Large intestine (tissue), 3 donors: ENCODE measurements around the gene POLN. TPM values are rescaled to one million over a fixed set of nuclear protein-coding genes. Genes with fewer than 3 reads are reported as not detected.
"Not testable (repeated sequence)": the region's sequence is repeated elsewhere in the genome, so short reads cannot be mapped to it uniquely, and the experiment has no call there.

Source experiments
- DNase-seq, 2 donors: peaks; one replicate each; pipeline versions ENCODE4 v3.0.0 to v3.0.0-alpha.2; 2013
- H3K27ac ChIP-seq: one replicate; pipeline ENCODE4 v1.5.1; 2013; ENCODE audit warnings: low read length
- H3K27me3 ChIP-seq: 2 replicates; pipeline ENCODE4 v1.6.1; 2013; ENCODE audit warnings: low read length; ENCODE audit not compliant: control insufficient read depth, insufficient read depth
- H3K36me3 ChIP-seq: 2 replicates; pipeline ENCODE4 v1.6.1; 2013; ENCODE audit warnings: low read length; ENCODE audit not compliant: control insufficient read depth, insufficient read depth
- H3K4me1 ChIP-seq: one replicate; pipeline ENCODE4 v1.6.1; 2013; ENCODE audit warnings: low read length; ENCODE audit not compliant: control insufficient read depth, insufficient read depth
- H3K4me3 ChIP-seq: one replicate; pipeline ENCODE4 v1.5.1; 2013; ENCODE audit warnings: low read length
- H3K9me3 ChIP-seq: one replicate; pipeline ENCODE4 v1.6.1; 2013; ENCODE audit warnings: mild to moderate bottlenecking, low read depth, low read length, moderate library complexity; ENCODE audit not compliant: control insufficient read depth
- WGBS: methylation state at CpG from one replicate; pipeline ENCODE4 v1.1.5; 2013; ENCODE audit warnings: low lambda C conversion rate; ENCODE audit not compliant: insufficient coverage; 5-methylcytosine and 5-hydroxymethylcytosine counted together
- polyA plus RNA-seq: library from polyadenylated mRNA; unstranded; fragments of 120-200 nt; gene quantifications from one replicate; pipeline ENCODE4 v1.2.1, GENCODE V29; 2013

Gene POLN
- polyA plus RNA-seq, 1 donor: 2.3 TPM

DNA sequence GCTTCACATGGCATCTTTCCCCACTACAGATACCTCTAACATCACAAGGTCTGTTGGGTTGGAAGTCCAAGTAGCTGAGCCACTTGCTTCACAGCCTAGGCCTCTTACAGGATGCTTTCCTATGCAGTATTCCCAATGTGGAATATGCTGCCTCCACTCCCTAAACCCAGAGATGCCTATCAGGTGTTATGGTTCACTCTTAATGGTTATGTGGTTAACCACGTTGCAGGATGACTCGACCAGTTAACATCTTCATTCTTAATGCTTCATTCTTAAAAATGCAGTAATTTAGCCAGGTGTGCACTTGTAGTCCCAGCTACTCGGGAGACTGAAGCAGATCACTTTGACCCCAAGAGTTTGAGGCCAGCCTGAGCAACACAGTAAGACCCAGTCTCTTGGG is 24.2 kb downstream of the POLN start:
- Histone ChIP-seq H3K4me3 (no peak overlapping the region), H3K4me1 (peaks cover 7% of the 10 kb centered on the region), H3K27ac (no peak overlapping the region), H3K9me3 (no peaks in the 10 kb centered on the region), H3K36me3 (no peaks in the 10 kb centered on the region), H3K27me3 (no peaks in the 10 kb centered on the region)
- WGBS: no CpG with 5 or more reads among the region's 3 CpGs
- no peak for DNase-seq

DNA sequence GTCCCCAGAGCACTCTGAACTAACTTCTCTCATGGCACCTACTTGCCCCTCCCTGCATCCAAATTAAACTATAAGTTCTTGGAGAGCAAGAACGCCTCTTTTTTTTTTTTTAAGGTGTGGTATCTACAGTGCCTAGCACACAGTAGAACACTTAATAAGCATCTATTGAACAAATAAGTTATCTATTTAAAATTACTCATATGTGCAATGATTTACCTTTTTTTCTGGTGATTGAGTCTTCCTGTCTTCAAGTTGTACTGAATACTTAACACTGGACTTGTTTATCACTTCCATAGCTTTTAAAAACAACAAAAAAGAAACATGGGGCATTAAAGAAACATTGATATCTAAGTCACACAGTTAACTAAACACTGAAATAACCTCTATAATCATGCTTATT is 29.1 kb downstream of the POLN start:
- Histone ChIP-seq H3K4me1 (no peaks in the 10 kb centered on the region), H3K27ac (no peak overlapping the region), H3K4me3 (no peak overlapping the region), H3K36me3 (no peaks in the 10 kb centered on the region), H3K27me3 (no peaks in the 10 kb centered on the region), H3K9me3 (no peaks in the 10 kb centered on the region)
- DNase-seq: no peak
- WGBS: no CpG with 5 or more reads among the region's 1 CpG

DNA sequence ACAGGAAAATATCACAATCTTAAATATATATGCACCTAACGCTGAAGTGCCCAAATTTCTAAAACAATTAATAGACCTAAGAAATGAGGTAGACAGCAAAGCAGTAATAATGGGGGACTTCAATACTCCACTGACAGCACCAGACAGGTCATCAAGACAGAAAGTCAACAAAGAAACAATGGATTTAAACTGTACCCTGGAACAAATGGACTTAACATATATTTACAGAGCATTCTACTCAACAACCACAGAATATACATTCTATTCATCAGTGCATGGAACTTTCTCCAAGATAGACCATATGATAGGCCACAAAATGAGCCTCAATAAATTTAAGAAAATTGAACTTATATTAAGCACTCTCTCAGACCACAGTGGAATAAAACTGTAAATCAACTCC is 39.1 kb downstream of the POLN start:
- H3K9me3 ChIP-seq, H3K27me3 ChIP-seq, H3K36me3 ChIP-seq, H3K4me3 ChIP-seq, H3K4me1 ChIP-seq, H3K27ac ChIP-seq, DNase-seq: not testable (repeated sequence)
- no CpG with 5 or more reads among the region's 1 CpG for WGBS

DNA sequence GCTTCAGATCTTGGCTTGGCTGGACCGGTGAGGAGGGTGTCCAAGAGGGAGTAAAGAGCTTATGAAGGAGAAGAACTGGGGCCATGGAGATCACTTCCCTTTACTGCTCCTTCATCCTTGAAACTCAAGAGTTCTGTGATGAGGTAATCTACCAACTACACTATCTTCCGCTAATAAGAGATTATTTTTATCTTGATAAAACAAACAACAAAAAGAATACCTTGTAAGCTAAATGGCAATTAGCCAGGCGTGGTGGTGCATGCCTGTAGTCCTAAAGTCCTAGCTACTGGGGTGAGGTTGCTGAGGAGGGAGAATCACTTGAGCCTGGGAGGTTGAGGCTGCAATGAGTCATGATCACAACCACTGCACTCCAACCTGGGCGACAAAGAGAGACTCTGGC is 47.4 kb downstream of the POLN start:
- Histone ChIP-seq H3K27me3 (no peaks in the 10 kb centered on the region), H3K9me3 (peaks cover 7% of the 10 kb centered on the region), H3K4me3 (no peak overlapping the region), H3K36me3 (peaks cover 3% of the 10 kb centered on the region), H3K4me1 (peaks cover 20% of the 10 kb centered on the region), H3K27ac (peak overlapping the region; percentile 74)
- peak; percentile 74 to 83 for DNase-seq
- 20% methylated on average over 1 of the region's 4 CpGs for WGBS

DNA sequence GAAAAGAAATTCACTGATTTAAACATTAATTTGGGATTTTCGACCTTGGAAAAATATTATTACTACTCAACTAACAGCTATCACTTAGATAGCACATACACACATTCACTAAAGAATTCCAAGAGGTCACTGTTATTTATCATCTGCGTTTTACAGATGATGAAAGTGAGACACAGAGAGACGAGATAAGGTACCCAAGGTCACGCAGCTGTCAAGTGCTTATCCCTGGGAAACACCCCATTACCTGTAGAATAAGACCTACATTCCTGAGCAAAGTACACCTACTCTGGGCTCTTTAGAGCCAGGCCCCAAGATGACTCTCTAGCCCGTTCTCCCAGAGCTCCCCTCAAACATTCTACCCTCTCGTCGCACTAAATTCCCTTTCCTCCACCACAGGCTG is 48.6 kb downstream of the POLN start:
- peaks cover 3% of the 10 kb centered on the region for H3K36me3 ChIP-seq
- H3K27me3 ChIP-seq: no peaks in the 10 kb centered on the region
- H3K27ac ChIP-seq: peak overlapping the region; percentile 74
- no peak overlapping the region for H3K4me3 ChIP-seq
- peak; percentile 84 to 88 for DNase-seq
- H3K9me3 ChIP-seq: peaks cover 14% of the 10 kb centered on the region
- no CpG with 5 or more reads among the region's 7 CpGs for WGBS
- peaks cover 20% of the 10 kb centered on the region for H3K4me1 ChIP-seq

DNA sequence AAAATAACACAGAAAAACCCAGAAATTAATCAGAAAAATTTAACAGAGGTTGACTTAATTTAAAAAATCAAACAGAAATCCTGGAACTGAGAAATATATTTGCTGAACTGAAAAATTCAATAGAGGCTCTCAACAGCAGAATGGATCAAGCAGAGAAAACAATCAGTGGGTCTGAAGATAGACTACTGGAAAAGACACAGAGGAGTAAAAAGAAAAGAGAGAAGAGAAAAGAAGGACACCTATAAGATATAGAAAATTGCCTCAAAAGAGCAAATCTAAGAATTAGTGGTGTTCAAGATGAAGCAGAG is 55.1 kb downstream of the POLN start:
- H3K9me3 ChIP-seq: peaks cover 31% of the 10 kb centered on the region
- no peak overlapping the region for H3K4me3 ChIP-seq
- H3K27me3 ChIP-seq: no peaks in the 10 kb centered on the region
- H3K36me3 ChIP-seq: no peaks in the 10 kb centered on the region
- no peak overlapping the region for H3K27ac ChIP-seq
- H3K4me1 ChIP-seq: no peaks in the 10 kb centered on the region
- no peak for DNase-seq

DNA sequence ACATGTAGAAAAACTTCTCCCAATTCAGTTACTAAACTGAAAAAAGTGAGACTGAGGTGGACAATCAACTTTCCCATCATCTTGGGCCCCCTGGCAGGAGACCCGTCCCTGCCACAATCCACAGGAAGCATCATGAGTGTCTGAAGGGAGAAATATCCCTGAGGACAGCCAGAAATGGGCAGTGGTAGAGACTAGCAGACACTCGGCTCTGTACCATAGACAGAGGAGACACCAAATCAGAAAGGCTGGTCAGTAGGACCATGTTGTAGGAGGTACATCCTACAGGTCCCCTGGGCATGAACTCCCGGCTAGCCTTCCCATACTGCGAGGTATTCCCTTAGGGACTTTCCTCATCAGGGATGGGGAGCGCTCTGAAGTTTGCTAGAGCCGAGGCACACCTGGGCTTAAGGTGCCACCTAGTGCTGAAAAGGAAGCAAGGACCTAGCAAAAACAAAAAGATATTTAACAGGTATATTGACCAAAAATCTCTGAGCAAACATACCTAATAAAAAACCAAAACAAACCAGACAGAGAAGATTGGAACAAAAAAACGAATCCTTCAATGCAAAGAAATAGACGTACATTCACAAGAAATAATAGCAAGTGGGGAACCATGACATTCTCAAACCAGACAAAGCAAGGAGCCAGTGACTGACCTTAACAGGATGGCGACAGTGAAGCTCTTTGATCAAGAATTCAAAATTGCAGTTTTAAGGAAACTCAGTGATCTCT is 55.6 kb downstream of the POLN start:
- no peaks in the 10 kb centered on the region for H3K36me3 ChIP-seq
- 44% methylated on average over 2 of the region's 9 CpGs for WGBS
- no peak overlapping the region for H3K27ac ChIP-seq
- no peaks in the 10 kb centered on the region for H3K4me1 ChIP-seq
- H3K9me3 ChIP-seq: peaks cover 31% of the 10 kb centered on the region
- no peaks in the 10 kb centered on the region for H3K27me3 ChIP-seq
- no peak overlapping the region for H3K4me3 ChIP-seq
- DNase-seq: no peak

DNA sequence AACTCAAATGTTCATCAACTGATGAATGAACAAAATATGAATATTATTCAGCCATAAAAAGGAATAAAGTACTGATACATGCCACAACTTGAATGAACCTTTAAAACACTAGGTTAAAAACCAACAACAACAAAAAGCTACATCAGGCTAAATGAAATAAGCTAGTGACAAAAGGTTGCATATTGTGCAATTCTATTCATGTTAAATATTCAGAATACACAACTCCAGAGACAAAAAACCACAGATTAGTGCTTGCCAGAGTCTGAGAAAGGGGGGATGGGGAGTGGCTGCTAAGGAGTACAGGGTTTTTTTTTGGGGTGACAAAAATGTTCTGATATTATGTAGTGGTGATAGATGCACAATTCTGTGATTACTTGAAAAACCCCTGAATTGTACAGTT is 58.5 kb downstream of the POLN start:
- Histone ChIP-seq H3K27ac (no peak overlapping the region), H3K4me1 (no peaks in the 10 kb centered on the region), H3K36me3 (no peaks in the 10 kb centered on the region), H3K27me3 (no peaks in the 10 kb centered on the region), H3K4me3 (no peak overlapping the region), H3K9me3 (peaks cover 17% of the 10 kb centered on the region)
- no peak for DNase-seq

DNA sequence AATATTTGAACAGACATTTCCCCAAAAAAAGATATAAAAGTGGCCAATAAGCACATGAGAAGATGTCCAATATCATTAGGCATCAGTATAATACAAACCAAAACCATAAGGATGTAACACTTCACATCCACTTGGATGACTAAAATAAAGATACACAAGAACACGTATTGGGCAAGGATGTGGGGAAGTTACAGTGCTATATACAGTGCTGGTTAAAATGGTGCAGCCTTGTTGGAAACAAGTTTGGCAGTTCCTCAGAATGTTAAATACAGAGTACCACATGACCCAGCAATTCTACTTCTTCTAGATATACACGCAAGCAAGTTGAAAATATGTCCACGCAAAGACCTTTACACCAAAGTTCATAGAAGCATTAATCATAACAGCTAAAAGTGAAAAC is 58.9 kb downstream of the POLN start:
- Histone ChIP-seq H3K9me3 (peaks cover 13% of the 10 kb centered on the region), H3K27ac (no peak overlapping the region), H3K36me3 (no peaks in the 10 kb centered on the region), H3K4me1 (no peaks in the 10 kb centered on the region), H3K27me3 (no peaks in the 10 kb centered on the region), H3K4me3 (no peak overlapping the region)
- 90% methylated on average over 2 of the region's 3 CpGs for WGBS
- DNase-seq: no peak

DNA sequence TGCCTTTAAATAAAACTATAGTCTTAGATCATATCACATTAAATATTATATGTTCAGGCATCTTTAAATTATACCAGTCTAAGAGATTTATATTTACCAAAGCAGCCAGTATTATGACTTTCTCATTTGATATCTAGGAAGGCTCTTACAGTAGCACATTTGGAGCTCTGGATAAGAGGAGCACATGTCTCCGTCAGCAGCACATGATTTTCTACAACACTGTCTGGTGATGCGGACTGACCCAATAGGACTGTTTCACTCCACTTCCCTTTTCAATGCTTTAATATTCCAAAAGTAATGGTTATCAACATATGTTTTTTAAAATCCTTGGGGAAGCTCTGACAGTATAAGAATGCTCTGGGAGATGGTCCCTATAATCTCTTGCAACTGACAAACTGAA is 61.5 kb downstream of the POLN start:
- WGBS: 100% methylated on average over 2 of the region's 2 CpGs
- no peaks in the 10 kb centered on the region for H3K4me1 ChIP-seq
- no peak overlapping the region for H3K4me3 ChIP-seq
- no peaks in the 10 kb centered on the region for H3K36me3 ChIP-seq
- no peaks in the 10 kb centered on the region for H3K27me3 ChIP-seq
- H3K27ac ChIP-seq: no peak overlapping the region
- H3K9me3 ChIP-seq: peaks cover 6% of the 10 kb centered on the region
- no peak for DNase-seq

DNA sequence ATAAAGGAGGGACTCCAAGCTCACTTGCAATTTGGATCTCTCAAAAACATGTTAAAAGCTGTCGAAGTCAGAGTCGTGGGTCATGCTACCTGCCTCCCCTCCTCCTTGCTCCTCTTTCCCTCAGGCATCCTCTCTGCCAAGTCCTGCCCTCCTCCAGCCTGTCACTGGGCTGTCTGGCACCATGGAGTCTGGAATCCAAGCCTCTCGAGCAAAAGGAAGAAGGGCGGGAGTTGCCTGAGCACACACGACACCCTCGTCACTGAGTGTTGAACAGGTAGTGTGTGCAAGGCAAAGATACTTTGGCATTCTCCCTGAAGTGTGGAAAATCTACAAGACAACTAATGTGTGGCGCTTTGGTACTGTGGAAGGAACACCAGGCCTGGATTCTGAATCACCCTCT is 62.2 kb downstream of the POLN start:
- Histone ChIP-seq H3K36me3 (no peaks in the 10 kb centered on the region), H3K4me3 (no peak overlapping the region), H3K4me1 (no peaks in the 10 kb centered on the region), H3K27me3 (no peaks in the 10 kb centered on the region), H3K9me3 (peaks cover 6% of the 10 kb centered on the region), H3K27ac (no peak overlapping the region)
- DNase-seq: no peak
- no CpG with 5 or more reads among the region's 7 CpGs for WGBS
